B cell (primary cell): ENCODE results near the gene ADGRA1. TPM values are rescaled to one million over a fixed set of nuclear protein-coding genes. Genes with fewer than 3 reads are reported as not detected.

Experiments used
- ATAC-seq: fragments of 200-7000 bp; cut with Tn5 transposase; one replicate; pipeline ENCODE4 v1.10.0; 2021; ENCODE audit warnings: low read depth, mild to moderate bottlenecking, moderate number of reproducible peaks, moderate library complexity
- CTCF ChIA-PET: fragments of 350-600 bp; sonication (Branson Sonifier 250); formaldehyde crosslinking; loops from one replicate; lab custom pipeline; 2021; ENCODE audit warnings: antibody characterized with exemption, inconsistent platforms; lab: Charles Lee
- POLR2A ChIA-PET: fragments of 350-600 bp; sonication (Branson Sonifier 250); formaldehyde crosslinking; loops from one replicate; lab custom pipeline; 2021; ENCODE audit warnings: antibody characterized with exemption; lab: Charles Lee
- DNase-seq: peaks from one replicate; pipeline ENCODE4 v3.0.0; 2013
- H2AFZ ChIP-seq: 2 replicates; pipeline ENCODE4 v1.6.1; 2012; ENCODE audit warnings: mild to moderate bottlenecking, low read depth, low read length; ENCODE audit not compliant: insufficient read depth, poor library complexity, severe bottlenecking
- H3K27ac ChIP-seq, 2 donors: 1 replicate in 1 of 2; 2 replicates in 1 of 2; pipeline ENCODE4 v1.5.1; 2012 to 2013; ENCODE audit warnings: low read length in 2 of 2, mild to moderate bottlenecking in 2 of 2, moderate library complexity in 1 of 2
- H3K27me3 ChIP-seq, 4 experiments: fragments of 200-600 bp in 1 of 4; sonication (generic) in 1 of 4; replicated peaks in 1 of 4; 1 replicate in 2 of 4; 2 replicates in 2 of 4; pipeline versions ENCODE4 v1.6.1 to v1.7.0; 2013 to 2016; ENCODE audit warnings: low read length in 3 of 4, mild to moderate bottlenecking in 2 of 4, mixed read lengths in 1 of 4, moderate library complexity in 1 of 4; ENCODE audit not compliant: insufficient read depth in 4 of 4, control insufficient read depth in 3 of 4; ENCODE audit errors: control extremely low read depth in 1 of 4
- H3K36me3 ChIP-seq, 2 experiments: replicated peaks in 1 of 2; 1 replicate in 1 of 2; 2 replicates in 1 of 2; pipeline versions ENCODE4 v1.6.1 to v1.7.1; 2013; ENCODE audit warnings: low read length in 1 of 2; ENCODE audit not compliant: insufficient read depth in 2 of 2, control insufficient read depth in 1 of 2; ENCODE audit errors: control extremely low read depth in 1 of 2, extremely low read depth in 1 of 2
- H3K4me1 ChIP-seq, 2 donors: fragments of 200-600 bp in 1 of 2; sonication (generic) in 1 of 2; 1 replicate in 1 of 2; 2 replicates in 1 of 2; pipeline versions ENCODE4 v1.5.1 to v1.6.1; 2013 to 2017; ENCODE audit warnings: low read length in 2 of 2; ENCODE audit not compliant: control insufficient read depth in 2 of 2, insufficient read depth in 2 of 2
- H3K4me2 ChIP-seq: replicated peaks from 2 replicates; pipeline ENCODE3; 2012; ENCODE audit warnings: mild to moderate bottlenecking, low read depth, low read length; ENCODE audit not compliant: poor library complexity, severe bottlenecking
- H3K4me3 ChIP-seq, 5 experiments: fragments of 200-600 bp in 1 of 5; sonication (generic) in 1 of 5; 1 replicate in 3 of 5; 2 replicates in 2 of 5; pipeline versions ENCODE4 v1.5.1 to v1.7.0; 2011 to 2016; ENCODE audit warnings: low read length in 4 of 5, mild to moderate bottlenecking in 4 of 5, low read depth in 2 of 5, control low read depth in 1 of 5, moderate library complexity in 1 of 5; ENCODE audit not compliant: insufficient read depth in 1 of 5; ENCODE audit errors: control extremely low read depth in 1 of 5, extremely low read depth in 1 of 5
- H3K79me2 ChIP-seq: fragments of 200-600 bp; sonication (generic); one replicate; pipeline ENCODE4 v1.6.0; 2016; ENCODE audit warnings: low read length; ENCODE audit not compliant: control insufficient read depth, insufficient read depth
- H3K9ac ChIP-seq: fragments of 200-600 bp; sonication (generic); 2 replicates; pipeline ENCODE4 v1.6.1; 2017; ENCODE audit warnings: mild to moderate bottlenecking, low read length, moderate library complexity
- H3K9me3 ChIP-seq, 3 donors: one replicate each; pipeline versions ENCODE4 v1.6.1 to v1.7.1; 2013; ENCODE audit warnings: low read length in 2 of 3; ENCODE audit not compliant: control insufficient read depth in 2 of 3, insufficient read depth in 1 of 3; ENCODE audit errors: control extremely low read depth in 1 of 3
- H4K20me1 ChIP-seq: 2 replicates; pipeline ENCODE4 v1.6.0; 2012; ENCODE audit warnings: mild to moderate bottlenecking, low read length; ENCODE audit not compliant: insufficient read depth, control insufficient read depth, poor library complexity, severe bottlenecking
- H3K27ac Mint-ChIP-seq: one replicate; pipeline ENCODE4 v1.8.0; 2021; ENCODE audit warnings: mixed read lengths
- H3K27me3 Mint-ChIP-seq: one replicate; pipeline ENCODE4 v1.8.0; 2021; ENCODE audit warnings: mixed read lengths
- H3K4me1 Mint-ChIP-seq: one replicate; pipeline ENCODE4 v1.8.0; 2021; ENCODE audit warnings: mixed read lengths
- H3K4me3 Mint-ChIP-seq: one replicate; pipeline ENCODE4 v1.8.0; 2021; ENCODE audit warnings: mixed read lengths
- H3K9me3 Mint-ChIP-seq: one replicate; pipeline ENCODE4 v1.8.0; 2022; ENCODE audit warnings: mixed read lengths; ENCODE audit not compliant: insufficient read depth
- CTCF ChIP-seq: fragments of 200-600 bp; IDR thresholded peaks from one replicate; pipeline ENCODE4 v1.8.0; 2022; ENCODE audit warnings: antibody characterized with exemption, mild to moderate bottlenecking
- EZH2 ChIP-seq: IDR thresholded peaks from 2 replicates; pipeline ENCODE4 v1.6.1; 2012; ENCODE audit warnings: borderline replicate concordance, low read depth, mild to moderate bottlenecking, moderate library complexity, low read length; ENCODE audit not compliant: insufficient read depth, poor library complexity, severe bottlenecking
- WGBS: methylation state at CpG from one replicate; pipeline ENCODE4 v1.1.5; 2013; ENCODE audit warnings: missing lambda C conversion rate; ENCODE audit not compliant: insufficient coverage; 5-methylcytosine and 5-hydroxymethylcytosine counted together
- intact Hi-C: fragments of 100-400 bp; cut with micrococcal nuclease; formaldehyde crosslinking; loops from one replicate; pipeline ENCODE4 v1.10.0; 2022
- polyA plus RNA-seq: library from polyadenylated mRNA; depleted of rRNA; stranded (reverse); fragments of >200 nt; gene quantifications from 2 replicates; pipeline ENCODE4 v1.2.3, GENCODE V29; 2012
- total RNA-seq, 2 donors: library from RNA; stranded (reverse); fragments of 120-200 nt in 1 of 2; gene quantifications; 1 replicate in 1 of 2; 2 replicates in 1 of 2; pipeline versions ENCODE4 v1.2.3 to v1.2.4, GENCODE V29; 2013 to 2022

The ADGRA1 gene
- total and polyA plus RNA-seq, 2 donors (not counting 1 experiment from before 2014, with no cell fraction given): not detected

DNA sequence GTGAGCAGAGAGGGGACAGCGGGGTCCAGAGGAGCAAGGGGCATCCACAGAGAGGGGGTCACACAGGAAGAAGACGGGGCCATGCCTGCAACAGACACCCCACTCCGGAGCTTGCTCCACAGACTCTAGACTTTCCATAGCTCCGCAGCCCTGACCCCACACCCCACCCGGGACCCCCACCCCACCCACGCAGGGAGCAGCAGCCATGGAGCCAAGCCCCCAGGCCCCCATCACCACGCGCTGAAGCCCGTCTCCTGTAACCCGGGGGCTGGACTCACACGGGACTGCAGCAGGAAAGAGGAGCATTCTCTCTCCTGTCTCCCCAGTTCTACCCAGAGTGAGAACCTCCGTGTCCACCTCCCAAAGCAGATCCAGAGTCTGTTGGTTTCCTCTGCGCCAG lies 38.8 kb upstream of the ADGRA1 start:
- POLR2A ChIA-PET: no interaction called here
- no peak for ATAC-seq
- intact Hi-C loops: no loop called here

DNA sequence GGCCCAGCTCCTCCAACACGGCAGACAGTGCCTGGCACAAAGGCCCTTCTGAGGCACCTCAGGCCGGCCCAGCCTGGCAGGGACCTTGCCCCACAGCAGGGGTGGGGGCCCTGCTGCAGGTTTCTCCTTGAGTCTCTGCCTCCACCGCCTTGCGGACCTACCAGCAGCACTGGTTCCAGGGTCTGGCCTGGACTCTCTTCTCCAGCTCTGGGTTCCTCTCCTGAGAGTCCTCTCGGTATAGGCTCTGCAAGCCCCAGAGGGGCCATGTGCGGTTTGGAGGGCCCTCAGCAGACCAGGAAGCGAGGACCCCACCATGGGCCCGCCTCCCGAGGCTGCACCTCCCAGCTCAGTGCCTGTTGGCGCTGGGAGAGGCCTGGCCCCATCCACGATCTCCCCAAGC lies 38.1 kb upstream of the ADGRA1 start:
- ChIA-PET POLR2A (no interaction called here), CTCF (no interaction called here)
- H3K79me2 ChIP-seq: no peaks in the 10 kb centered on the region
- Mint-ChIP-seq H3K27ac (no peak overlapping the region), H3K4me1 (no peaks in the 10 kb centered on the region), H3K9me3 (no peaks in the 10 kb centered on the region), H3K27me3 (peaks cover 3% of the 10 kb centered on the region), H3K4me3 (no peak overlapping the region)
- H3K9me3 ChIP-seq: peaks cover 0 to 9% (median 0%) of the 10 kb centered on the region in 3 donors
- ATAC-seq (no peak), DNase-seq (no peak)
- no peak for TF ChIP-seq CTCF
- no peak for TF ChIP-seq EZH2
- H3K27me3 ChIP-seq: no peaks in the 10 kb centered on the region
- H3K4me2 ChIP-seq: no peak overlapping the region
- WGBS: 90% methylated on average over 11 of the region's 11 CpGs
- intact Hi-C loops: no loop called here
- no peaks in the 10 kb centered on the region for H3K36me3 ChIP-seq
- no peak overlapping the region for H3K9ac ChIP-seq
- no peaks in the 10 kb centered on the region for H4K20me1 ChIP-seq
- no peak overlapping the region for H2AFZ ChIP-seq
- no peak overlapping the region for H3K4me3 ChIP-seq
- H3K27ac ChIP-seq: no peak overlapping the region
- H3K4me1 ChIP-seq: no peaks in the 10 kb centered on the region

More for the DNA sequence above, 38.8 kb upstream of the ADGRA1 start:
- H3K4me1 ChIP-seq: no peaks in the 10 kb centered on the region
- no peak overlapping the region for H3K27ac ChIP-seq
- H4K20me1 ChIP-seq: no peaks in the 10 kb centered on the region
- no peaks in the 10 kb centered on the region for H3K79me2 ChIP-seq
- CTCF ChIA-PET: no interaction called here
- no peaks in the 10 kb centered on the region for H3K36me3 ChIP-seq
- Mint-ChIP-seq H3K4me3 (no peak overlapping the region), H3K27me3 (peaks cover 3% of the 10 kb centered on the region), H3K9me3 (no peaks in the 10 kb centered on the region), H3K4me1 (no peaks in the 10 kb centered on the region), H3K27ac (no peak overlapping the region)
- 89% methylated on average over 11 of the region's 13 CpGs for WGBS
- H3K4me3 ChIP-seq: no peak overlapping the region
- peaks cover 0 to 9% (median 0%) of the 10 kb centered on the region in 3 donors for H3K9me3 ChIP-seq
- TF ChIP-seq CTCF: no peak
- no peak for TF ChIP-seq EZH2
- no peaks in the 10 kb centered on the region for H3K27me3 ChIP-seq
- no peak overlapping the region for H3K4me2 ChIP-seq
- no peak for DNase-seq
- no peak overlapping the region for H3K9ac ChIP-seq
- no peak overlapping the region for H2AFZ ChIP-seq
